ENCODE measurements around the gene P2RY8.

DNA sequence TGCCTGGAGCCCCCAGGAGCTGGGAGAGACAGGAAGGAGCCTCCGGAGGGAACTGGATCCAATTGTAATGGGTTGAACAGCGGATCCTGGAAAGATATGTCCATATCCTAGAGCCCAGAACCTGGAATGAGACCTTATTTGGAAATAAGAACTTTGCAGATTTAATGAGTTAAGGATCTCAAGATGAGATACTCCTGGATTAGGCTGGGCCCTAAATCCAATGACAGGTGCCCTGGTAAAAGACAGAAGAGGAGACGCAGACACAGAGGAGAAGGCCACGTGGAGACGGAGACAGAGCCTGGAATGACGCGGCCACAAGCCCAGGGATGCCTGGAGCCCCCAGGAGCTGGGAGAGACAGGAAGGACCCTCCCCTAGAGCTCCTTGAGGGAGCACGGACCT, 34.1 kb downstream of the P2RY8 start:
- TF ChIP-seq, protein P1, sequence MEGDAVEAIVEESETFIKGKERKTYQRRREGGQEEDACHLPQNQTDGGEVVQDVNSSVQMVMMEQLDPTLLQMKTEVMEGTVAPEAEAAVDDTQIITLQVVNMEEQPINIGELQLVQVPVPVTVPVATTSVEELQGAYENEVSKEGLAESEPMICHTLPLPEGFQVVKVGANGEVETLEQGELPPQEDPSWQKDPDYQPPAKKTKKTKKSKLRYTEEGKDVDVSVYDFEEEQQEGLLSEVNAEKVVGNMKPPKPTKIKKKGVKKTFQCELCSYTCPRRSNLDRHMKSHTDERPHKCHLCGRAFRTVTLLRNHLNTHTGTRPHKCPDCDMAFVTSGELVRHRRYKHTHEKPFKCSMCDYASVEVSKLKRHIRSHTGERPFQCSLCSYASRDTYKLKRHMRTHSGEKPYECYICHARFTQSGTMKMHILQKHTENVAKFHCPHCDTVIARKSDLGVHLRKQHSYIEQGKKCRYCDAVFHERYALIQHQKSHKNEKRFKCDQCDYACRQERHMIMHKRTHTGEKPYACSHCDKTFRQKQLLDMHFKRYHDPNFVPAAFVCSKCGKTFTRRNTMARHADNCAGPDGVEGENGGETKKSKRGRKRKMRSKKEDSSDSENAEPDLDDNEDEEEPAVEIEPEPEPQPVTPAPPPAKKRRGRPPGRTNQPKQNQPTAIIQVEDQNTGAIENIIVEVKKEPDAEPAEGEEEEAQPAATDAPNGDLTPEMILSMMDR (IDR thresholded peaks at IDR 0.05; ENCODE audit: low read length): no peak
- TF ChIP-seq EZH2 (optimal IDR thresholded peaks at IDR 0.05; ENCODE audit: low read depth, low read length): no peak

Data from MM.1S (cell line).